A172 (cell line): ENCODE data around the gene MOCS3. TPM values are rescaled to one million over a fixed set of nuclear protein-coding genes. Genes with fewer than 3 reads are reported as not detected.

ENCODE experiments used
- DNase-seq: peaks from one replicate; pipeline ENCODE4 v3.0.0-alpha.2; 2015; ENCODE audit warnings: low spot score
- total RNA-seq: library from RNA; depleted of rRNA; stranded (reverse); fragments of >200 nt; shearing (Covaris generic); gene quantifications from 2 replicates; pipeline ENCODE4 v1.2.3, GENCODE V29; 2014; rRNA removed

The MOCS3 gene
- total RNA-seq, 1 experiment from 2014 or later, result 9.4 TPM

GRCh38 chr20:51011479-51011878 is 52.9 kb downstream of the MOCS3 start:
- DNase-seq, result no peak

- no peak for DNase-seq
Measured at GRCh38 chr20:51012357-51012756, 53.7 kb downstream of the MOCS3 start.

Other genes with a start within 250 kb of the MOCS3 start
- 3.2 and 4.7 TPM in 2 replicates for gene PARD6B, start 227.2 kb upstream of the MOCS3 start, total RNA-seq
- 21.4 and 43.8 TPM in 2 replicates for gene BCAS4, start 163.8 kb upstream of the MOCS3 start, total RNA-seq
- gene ADNP, start 27.4 kb upstream of the MOCS3 start, total RNA-seq, result 23.2 and 28.1 TPM in 2 replicates
- gene DPM1, start 286 bp upstream of the MOCS3 start, total RNA-seq, result 207 and 247 TPM in 2 replicates
- 6.2 and 12.4 TPM in 2 replicates for gene KCNG1, start 64.3 kb downstream of the MOCS3 start, total RNA-seq